Heart left ventricle (tissue), 13 donors: ENCODE data around the gene KCNAB1.

Source experiments
- CTCF ChIP-seq, 12 donors: fragments of 200-600 bp; sonication (generic) in 4 of 12; IDR thresholded peaks; one replicate each; pipeline versions ENCODE4 v1.5.0 to v1.8.0; 2018 to 2022; ENCODE audit warnings: antibody characterized with exemption in 12 of 12, mild to moderate bottlenecking in 5 of 12
- POLR2A ChIP-seq, 2 donors: fragments of 450-650 bp; IDR thresholded peaks; one replicate each; pipeline ENCODE4 v1.6.1; 2017; ENCODE audit warnings: antibody characterized with exemption in 2 of 2, mild to moderate bottlenecking in 2 of 2, moderate library complexity in 2 of 2
- donor health status: ischemic (EF 13 %, LVEDD 7.1; RV severe dilation, severe dysfunction).
- donor health status: DM: no; HTN: yes; CAD: no.
- donor health status: DM: no; HTN: no; CAD: no.
- donor health status: ischemic (EF 25% LVEDD 6.9; RV normal size, moderate dysfunction).
- donor health status: ischemic (EF 25% LVEDD 5.7; RV mildly dilated, moderate dysfunction).
- donor health status: ischemic (EF 35%, LVEDD 5.7; RV mildly dilated, moderate dysfunction).
- donor health status: nonischemic (EF 11% LVEDD 7.7; RV severe dilation, severe dysfunction).
- donor health status: DM: yes; HTN: yes; CAD: no.
- donor health status: PGD.
- donor health status: ischemic (EF 29% LVEDD 5.4; RV normal size, mild dysfunction).
- donor health status: nonischemic (EF 23%, LVEDD 6.1; RV moderate dilation, normal function).

GRCh38 chr3:156172536-156172935 lies 52.2 kb downstream of the KCNAB1 start:
- no peak for TF ChIP-seq POLR2A (IDR thresholded peaks at IDR 0.05)
- TF ChIP-seq CTCF (IDR thresholded peaks at IDR 0.05) = no peak
